Left ventricle myocardium inferior (tissue), 1 donor: Measurements from ENCODE around the gene ZNF730. TPM values are rescaled to one million over a fixed set of nuclear protein-coding genes. Genes with fewer than 3 reads are reported as not detected.

Source experiments
- DNase-seq: peaks from one replicate; pipeline ENCODE4 v3.0.0-alpha.2; 2020
- H3K27ac ChIP-seq: fragments of 200-600 bp; replicated peaks from 2 replicates; pipeline ENCODE4 v1.8.0; 2021
- H3K27me3 ChIP-seq: fragments of 200-600 bp; 2 replicates; pipeline ENCODE4 v1.8.0; 2021; ENCODE audit warnings: low read depth
- H3K36me3 ChIP-seq: fragments of 200-600 bp; 2 replicates; pipeline ENCODE4 v1.8.0; 2021
- H3K4me1 ChIP-seq: fragments of 200-600 bp; 2 replicates; pipeline ENCODE4 v1.8.0; 2021
- H3K4me3 ChIP-seq: fragments of 200-600 bp; 2 replicates; pipeline ENCODE4 v1.8.0; 2021; ENCODE audit warnings: mild to moderate bottlenecking, moderate library complexity
- H3K9me3 ChIP-seq: fragments of 200-600 bp; replicated peaks from 2 replicates; pipeline ENCODE4 v1.8.0; 2021
- CTCF ChIP-seq: fragments of 200-600 bp; IDR thresholded peaks from 2 replicates; pipeline ENCODE4 v1.8.0; 2021; ENCODE audit warnings: antibody characterized with exemption, mild to moderate bottlenecking, borderline replicate concordance
- intact Hi-C: fragments of 100-400 bp; cut with micrococcal nuclease; formaldehyde crosslinking; loops from one replicate; pipeline ENCODE4 v1.11.0; 2022
- total RNA-seq: library from RNA; stranded (reverse); fragmentation: NEBNext Ultra II Directional; extraction: Animal tissue kit (Norgen Biotek cat#: 25700); gene quantifications from one replicate; pipeline ENCODE4 v1.2.1, GENCODE V29; 2021
- donor health status: DM: no; HTN: yes; CAD: no; lungs with severe emphysema.

ZNF730 gene
- total RNA-seq, 1 donor from 2014 or later = 0.22 TPM

- H3K36me3 ChIP-seq = no peaks in the 10 kb centered on the region
- H3K4me3 ChIP-seq = no peak overlapping the region
- TF ChIP-seq CTCF = no peak
- H3K4me1 ChIP-seq = no peaks in the 10 kb centered on the region
- no peaks in the 10 kb centered on the region for H3K27me3 ChIP-seq
- no peak overlapping the region for H3K27ac ChIP-seq
- no peak for DNase-seq
- intact Hi-C loops = no loop called here
- peaks cover 5% of the 10 kb centered on the region for H3K9me3 ChIP-seq
Observed at GRCh38 chr19:23190341-23190740, 73.5 kb downstream of the ZNF730 start.

Other genes starting within 250 kb of the ZNF730 start
- gene ZNF728, start 113.8 kb upstream of the ZNF730 start, total RNA-seq = 5.6 TPM
- gene ZNF724, start 133.4 kb downstream of the ZNF730 start, total RNA-seq = 1.9 TPM